ENCODE measurements around the gene LPP. TPM values are rescaled to one million over a fixed set of nuclear protein-coding genes. Genes with fewer than 3 reads are reported as not detected.

The LPP gene
- total RNA-seq, 4 donors from 2014 or later = 56.0 to 65.7 (median 58.1) TPM

- no peak for DNase-seq
- in situ Hi-C loops (cut with MboI; ENCODE audit: low sequenced_read_pairs in 4 of 4) (no loop called here), intact Hi-C loops (cut with DNase I; ENCODE audit: low total_unique reads) (loop anchor here (5.0 kb wide), 1 partner anchor 140 kb away; no protein-coding TSS in a partner anchor)
- TF ChIP-seq CTCF (IDR thresholded peaks at IDR 0.05 in 4 of 5, conservative IDR thresholded peaks at IDR 0.05 in 1 of 5) (no peak), POLR2A (IDR thresholded peaks at IDR 0.05) (no peak)
- ATAC-seq = no peak
- Histone ChIP-seq H3K4me1 (peaks cover 4 to 24% of the 10 kb centered on the region in 2 donors), H3K27ac (no peak overlapping the region), H3K27me3 (no peaks in the 10 kb centered on the region), H3K4me3 (no peak overlapping the region), H3K36me3 (no peaks in the 10 kb centered on the region), H3K9me3 (no peaks in the 10 kb centered on the region)
These were observed 668.0 kb downstream of the LPP start for GRCh38 chr3:188822004-188822403.

- H3K27ac ChIP-seq = no peak overlapping the region
- no peaks in the 10 kb centered on the region for H3K36me3 ChIP-seq
- intact Hi-C loops (cut with DNase I; ENCODE audit: low total_unique reads) (loop anchor here (5.0 kb wide), 1 partner anchor 140 kb away; no protein-coding TSS in a partner anchor), in situ Hi-C loops (cut with MboI; ENCODE audit: low sequenced_read_pairs in 4 of 4) (no loop called here)
- TF ChIP-seq CTCF (IDR thresholded peaks at IDR 0.05 in 4 of 5, conservative IDR thresholded peaks at IDR 0.05 in 1 of 5) = no peak
- no peak for TF ChIP-seq POLR2A (IDR thresholded peaks at IDR 0.05)
- no peaks in the 10 kb centered on the region for H3K27me3 ChIP-seq
- no peak overlapping the region for H3K4me3 ChIP-seq
- no peak for ATAC-seq
- no peak for DNase-seq
- H3K9me3 ChIP-seq = no peaks in the 10 kb centered on the region
- H3K4me1 ChIP-seq = peaks cover 7 to 28% of the 10 kb centered on the region in 2 donors
These were observed 668.5 kb downstream of the LPP start for GRCh38 chr3:188822411-188822810.

GRCh38 chr3:188824566-188824965 lies 670.6 kb downstream of the LPP start:
- H3K9me3 ChIP-seq = no peaks in the 10 kb centered on the region
- in situ Hi-C loops (cut with MboI; ENCODE audit: low sequenced_read_pairs in 4 of 4) = no loop called here
- no peaks in the 10 kb centered on the region for H3K36me3 ChIP-seq
- DNase-seq (no peak), ATAC-seq (no peak)
- no peak overlapping the region for H3K4me3 ChIP-seq
- H3K4me1 ChIP-seq = peaks cover 10 to 29% of the 10 kb centered on the region in 2 donors
- no peak for TF ChIP-seq CTCF (IDR thresholded peaks at IDR 0.05 in 4 of 5, conservative IDR thresholded peaks at IDR 0.05 in 1 of 5)
- TF ChIP-seq POLR2A (IDR thresholded peaks at IDR 0.05) = no peak
- H3K27ac ChIP-seq = no peak overlapping the region
- intact Hi-C loops (cut with DNase I; ENCODE audit: low total_unique reads) = loop anchor here (5.0 kb wide), 1 partner anchor 142 kb away; no protein-coding TSS in a partner anchor
- no peaks in the 10 kb centered on the region for H3K27me3 ChIP-seq

- Histone ChIP-seq H3K27ac (no peak overlapping the region), H3K36me3 (no peaks in the 10 kb centered on the region), H3K27me3 (no peaks in the 10 kb centered on the region), H3K4me3 (no peak overlapping the region), H3K9me3 (no peaks in the 10 kb centered on the region), H3K4me1 (peaks cover 7 to 26% of the 10 kb centered on the region in 2 donors)
- DNase-seq = no peak
- TF ChIP-seq POLR2A (IDR thresholded peaks at IDR 0.05) (no peak), CTCF (IDR thresholded peaks at IDR 0.05 in 4 of 5, conservative IDR thresholded peaks at IDR 0.05 in 1 of 5) (no peak)
- in situ Hi-C loops (cut with MboI; ENCODE audit: low sequenced_read_pairs in 4 of 4) = no loop called here
- no peak for ATAC-seq
- intact Hi-C loops (cut with DNase I; ENCODE audit: low total_unique reads) = no loop called here
These were observed 671.9 kb downstream of the LPP start for GRCh38 chr3:188825901-188826300.

- H3K27me3 ChIP-seq = no peaks in the 10 kb centered on the region
- ATAC-seq (no peak), DNase-seq (no peak)
- H3K27ac ChIP-seq = no peak overlapping the region
- in situ Hi-C loops (cut with MboI; ENCODE audit: low sequenced_read_pairs in 4 of 4) = no loop called here
- H3K9me3 ChIP-seq = no peaks in the 10 kb centered on the region
- H3K4me3 ChIP-seq = no peak overlapping the region
- intact Hi-C loops (cut with DNase I; ENCODE audit: low total_unique reads) = no loop called here
- no peaks in the 10 kb centered on the region for H3K36me3 ChIP-seq
- TF ChIP-seq POLR2A (IDR thresholded peaks at IDR 0.05) = no peak
- no peak for TF ChIP-seq CTCF (IDR thresholded peaks at IDR 0.05 in 4 of 5, conservative IDR thresholded peaks at IDR 0.05 in 1 of 5)
- H3K4me1 ChIP-seq = peaks cover 7 to 27% of the 10 kb centered on the region in 2 donors
These were observed 672.6 kb downstream of the LPP start for GRCh38 chr3:188826574-188826973.

All from gastrocnemius medialis (tissue), 4 donors.